BE2C (cell line): ENCODE measurements around the gene HOMER3.
A peak's percentile ranks its signal among the peaks of the same experiment; 100 is the strongest.

ENCODE experiments used
- DNase-seq: peaks from one replicate; pipeline ENCODE4 v3.0.0-alpha.2; 2020
- H3K27me3 ChIP-seq: fragments of 250-450 bp; sonication (Bioruptor Pico); 2 replicates; pipeline ENCODE4 v1.5.1; 2020; ENCODE audit warnings: mild to moderate bottlenecking
- H3K36me3 ChIP-seq: fragments of 250-450 bp; sonication (Bioruptor Pico); 2 replicates; pipeline ENCODE4 v1.5.1; 2020; ENCODE audit warnings: mild to moderate bottlenecking
- H3K4me1 ChIP-seq: fragments of 250-450 bp; sonication (Bioruptor Pico); 2 replicates; pipeline ENCODE4 v1.5.1; 2020
- H3K4me3 ChIP-seq: 2 replicates; pipeline ENCODE4 v1.5.1; 2011; ENCODE audit warnings: low read depth, low read length
- H3K9me3 ChIP-seq: fragments of 250-450 bp; sonication (Bioruptor Pico); 2 replicates; pipeline ENCODE4 v1.5.1; 2020
- CTCF ChIP-seq: IDR thresholded peaks from 2 replicates; pipeline ENCODE4 v1.5.1; 2012; ENCODE audit warnings: mild to moderate bottlenecking, low read depth, low read length

HOMER3 gene

GRCh38 chr19:18933297-18933696 lies 7.7 kb downstream of the HOMER3 start:
- Histone ChIP-seq H3K9me3 (no peaks in the 10 kb centered on the region), H3K36me3 (no peaks in the 10 kb centered on the region), H3K4me3 (peak overlapping the region; percentile 11; the same call in 1 of the 2 replicates), H3K4me1 (0 out of 2 replicates have a peak, but pooled peaks cover 3% of the 10 kb centered on the region), H3K27me3 (no peaks in the 10 kb centered on the region)
- no peak for DNase-seq
- no peak for TF ChIP-seq CTCF

- peaks cover 7% of the 10 kb centered on the region; the same call in 1 of the 2 replicates for H3K36me3 ChIP-seq
- H3K4me1 ChIP-seq, result 0 out of 2 replicates have a peak, but pooled peaks cover 3% of the 10 kb centered on the region
- H3K27me3 ChIP-seq, result no peaks in the 10 kb centered on the region
- H3K9me3 ChIP-seq, result no peaks in the 10 kb centered on the region
- TF ChIP-seq CTCF, result no peak
- DNase-seq, result peak; percentile 98
- H3K4me3 ChIP-seq, result peak overlapping the region; percentile 53
Observed at GRCh38 chr19:18932216-18932841, 8.7 kb downstream of the HOMER3 start.

- TF ChIP-seq CTCF, result no peak
- DNase-seq, result no peak
- Histone ChIP-seq H3K4me3 (no peak overlapping the region), H3K27me3 (no peaks in the 10 kb centered on the region), H3K9me3 (no peaks in the 10 kb centered on the region), H3K36me3 (peaks cover 9% of the 10 kb centered on the region; the same call in 1 of the 2 replicates), H3K4me1 (0 out of 2 replicates have a peak, but pooled peaks cover 3% of the 10 kb centered on the region)
Observed at GRCh38 chr19:18931316-18932162, 9.5 kb downstream of the HOMER3 start.

DNA sequence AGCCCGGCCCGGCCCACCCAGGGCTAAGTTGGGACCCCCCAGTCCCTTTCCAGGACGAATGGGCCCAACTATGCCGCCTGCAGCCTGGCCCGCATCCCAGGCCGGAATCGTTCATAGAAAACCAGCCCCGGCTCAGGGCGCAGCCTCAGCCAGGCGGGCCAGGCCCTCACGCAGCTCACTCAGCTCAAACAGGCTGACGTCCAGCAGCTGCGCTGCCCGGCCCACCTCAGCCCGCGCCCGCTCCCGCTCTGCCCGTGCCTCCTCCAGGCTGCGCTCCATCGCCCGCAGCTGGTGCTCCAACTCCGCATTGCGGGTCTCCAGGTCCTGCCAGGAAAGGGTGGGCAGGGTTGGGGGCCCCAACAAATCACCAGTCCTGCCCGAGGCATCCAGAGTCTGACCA lies 11.7 kb downstream of the HOMER3 start:
- no peaks in the 10 kb centered on the region for H3K9me3 ChIP-seq
- no peak for TF ChIP-seq CTCF
- no peak for DNase-seq
- H3K4me1 ChIP-seq, result 0 out of 2 replicates have a peak, but pooled peaks cover 3% of the 10 kb centered on the region
- peaks cover 24% of the 10 kb centered on the region for H3K36me3 ChIP-seq
- no peak overlapping the region for H3K4me3 ChIP-seq
- H3K27me3 ChIP-seq, result no peaks in the 10 kb centered on the region

DNA sequence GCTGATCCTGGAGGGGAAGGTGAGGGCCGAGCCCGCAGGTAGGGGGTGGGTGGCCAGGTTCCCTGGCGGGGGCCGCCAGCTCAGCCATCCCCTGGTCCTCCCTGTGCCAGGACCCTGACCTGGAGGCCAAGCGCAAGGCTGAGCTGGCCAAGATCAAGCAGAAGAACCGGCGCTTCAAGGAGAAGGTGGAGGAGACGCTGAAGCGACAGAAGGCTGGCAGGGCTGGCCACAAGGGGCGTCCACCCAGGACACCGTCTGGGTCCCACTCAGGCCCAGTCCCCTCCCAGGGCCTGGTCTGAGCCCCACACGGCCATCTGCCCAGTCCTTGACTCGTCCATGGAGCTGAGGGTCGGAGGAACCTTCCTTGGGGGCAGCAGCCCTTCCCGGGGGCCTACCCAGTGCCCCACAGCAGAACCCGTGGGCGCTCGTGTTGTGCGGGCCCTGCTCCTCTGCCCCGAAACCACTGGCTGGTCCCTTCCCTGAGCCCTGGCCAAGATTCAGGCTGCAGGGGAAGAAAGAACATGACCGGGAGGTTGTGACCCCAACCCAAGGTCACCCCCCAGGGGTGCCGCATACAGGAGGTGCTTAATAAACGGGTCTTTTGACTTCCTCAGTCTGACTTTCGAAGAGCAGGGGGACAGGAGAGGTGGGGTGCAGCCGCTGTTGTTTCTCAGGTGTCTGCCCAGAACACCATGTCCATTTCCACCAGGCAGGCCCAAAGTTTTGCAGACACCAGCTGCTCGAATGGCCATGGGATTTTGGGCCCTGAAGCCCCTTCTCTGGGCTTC lies 12.8 kb downstream of the HOMER3 start:
- H3K36me3 ChIP-seq, result peaks cover 32% of the 10 kb centered on the region
- TF ChIP-seq CTCF, result no peak
- DNase-seq, result no peak

More for the DNA sequence above, 12.8 kb downstream of the HOMER3 start:
- Histone ChIP-seq H3K4me1 (0 out of 2 replicates have a peak, but pooled peaks cover 3% of the 10 kb centered on the region), H3K4me3 (no peak overlapping the region), H3K27me3 (no peaks in the 10 kb centered on the region), H3K9me3 (no peaks in the 10 kb centered on the region)
